ENCODE results near the gene CEPT1.

DNA sequence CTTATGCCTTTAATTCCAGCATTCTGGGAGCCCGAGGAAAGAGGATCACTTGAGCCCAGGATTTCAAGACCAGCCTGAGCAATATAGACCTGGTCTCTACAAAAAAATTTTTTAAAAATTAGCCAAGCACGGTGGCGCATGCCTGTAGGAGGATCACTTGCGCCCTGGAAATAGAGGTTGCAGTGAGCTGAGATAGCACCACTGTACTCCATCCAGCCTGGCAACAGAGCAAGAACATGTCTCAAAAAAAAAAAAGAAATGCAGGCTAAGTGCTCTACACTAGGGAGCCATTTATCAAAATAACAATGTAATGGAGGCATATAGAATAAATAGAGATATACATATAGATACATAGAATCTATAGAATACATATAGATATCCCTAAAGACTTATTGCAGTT lies 23.3 kb downstream of the CEPT1 start:
- TF ChIP-seq CTCF (IDR thresholded peaks at IDR 0.05; ENCODE audit: poor library complexity) (no peak), EZH2 (IDR thresholded peaks at IDR 0.05; ENCODE audit: borderline replicate concordance) (no peak), EZH2phosphoT487 (IDR thresholded peaks at IDR 0.05; ENCODE audit: low read depth, severe bottlenecking, unreplicated experiment) (no peak)

Measured in hepatocyte (in vitro differentiated cells).